ENCODE results near the gene FAM240B.

FAM240B gene

DNA sequence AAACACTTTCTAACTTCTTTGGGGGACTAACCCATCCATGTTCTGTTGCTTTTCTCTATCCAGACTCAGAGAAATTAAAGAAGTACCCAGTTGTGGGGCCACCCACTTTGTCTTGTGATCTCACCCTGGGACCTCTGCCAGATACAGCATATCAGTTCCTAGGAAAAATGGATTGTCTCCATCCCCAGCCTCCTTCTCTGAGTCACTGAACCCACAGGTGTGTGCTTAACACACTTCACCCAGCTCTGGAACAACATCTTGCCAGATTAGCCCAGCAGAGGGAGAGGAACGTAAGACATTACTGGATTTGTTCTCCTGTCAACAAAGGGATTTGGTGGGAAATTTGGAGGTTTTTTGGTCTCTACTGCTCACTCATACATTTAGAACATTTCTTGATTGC, 19.2 kb downstream of the FAM240B start:
- DNase-seq (ENCODE audit: low spot score), result no peak

DNA sequence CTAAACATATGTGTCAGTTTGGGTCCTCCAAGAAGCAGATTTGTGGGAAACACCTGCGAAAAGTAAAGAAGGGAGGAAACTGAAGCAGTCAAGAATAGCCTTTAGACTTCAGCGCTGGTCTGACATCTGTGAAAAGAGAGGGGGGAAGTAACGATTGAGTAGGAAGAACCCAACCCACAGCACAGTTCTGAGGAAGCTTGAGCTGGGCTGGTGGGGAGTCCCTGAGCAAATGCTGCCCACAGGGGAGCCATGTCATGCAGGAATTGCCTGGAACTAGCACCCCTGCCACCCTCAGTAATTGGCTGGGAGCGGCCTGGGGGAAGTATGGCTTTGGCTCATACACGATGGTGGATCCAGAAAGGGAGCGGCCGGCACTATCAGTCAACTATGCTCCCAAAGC, 20.6 kb downstream of the FAM240B start:
- no peak for DNase-seq (ENCODE audit: low spot score)

DNA sequence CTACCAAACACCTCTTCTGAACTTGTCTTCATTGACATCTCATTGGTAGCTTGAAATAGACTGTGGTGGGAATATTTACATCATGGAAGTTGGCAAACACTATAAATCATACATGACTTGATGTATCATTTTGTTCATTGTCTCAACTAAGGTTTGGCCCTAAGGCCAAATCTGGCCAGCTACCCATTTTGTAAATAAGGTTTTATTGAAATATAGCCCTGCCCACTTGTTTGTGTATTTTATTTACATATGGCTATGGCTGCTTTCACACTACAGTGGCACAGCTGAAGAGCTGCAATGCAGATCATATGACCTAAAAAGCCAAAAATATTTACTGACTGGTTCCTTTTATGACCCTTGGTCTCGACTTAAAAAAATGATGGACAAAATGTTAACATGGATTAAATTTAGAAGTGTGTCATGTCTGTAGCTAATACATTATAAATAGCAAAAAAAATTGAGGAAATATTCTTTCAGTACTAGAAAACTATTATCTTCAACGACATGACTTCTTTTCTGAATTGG, 22.1 kb downstream of the FAM240B start:
- no peak for DNase-seq (ENCODE audit: low spot score)

DNA sequence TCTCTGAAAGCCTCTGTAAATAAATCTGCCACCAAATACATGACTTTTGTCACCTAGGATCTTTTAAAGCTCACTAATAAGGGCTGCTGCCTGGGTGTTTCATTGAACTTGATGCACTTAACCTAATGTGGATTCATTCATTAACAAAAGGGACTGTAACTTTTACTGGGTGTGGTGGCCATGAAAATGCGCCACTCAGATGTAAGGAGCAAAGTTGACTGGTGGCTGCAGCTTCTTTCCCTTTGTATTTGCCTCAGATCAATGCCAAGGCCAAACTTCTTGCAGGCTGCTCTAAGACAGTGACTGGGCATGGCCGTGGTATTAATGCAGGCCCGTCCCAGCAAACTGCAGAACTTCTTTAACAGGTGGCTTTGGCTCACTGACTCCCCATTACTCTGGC, 22.9 kb downstream of the FAM240B start:
- DNase-seq (ENCODE audit: low spot score), result no peak

DNA sequence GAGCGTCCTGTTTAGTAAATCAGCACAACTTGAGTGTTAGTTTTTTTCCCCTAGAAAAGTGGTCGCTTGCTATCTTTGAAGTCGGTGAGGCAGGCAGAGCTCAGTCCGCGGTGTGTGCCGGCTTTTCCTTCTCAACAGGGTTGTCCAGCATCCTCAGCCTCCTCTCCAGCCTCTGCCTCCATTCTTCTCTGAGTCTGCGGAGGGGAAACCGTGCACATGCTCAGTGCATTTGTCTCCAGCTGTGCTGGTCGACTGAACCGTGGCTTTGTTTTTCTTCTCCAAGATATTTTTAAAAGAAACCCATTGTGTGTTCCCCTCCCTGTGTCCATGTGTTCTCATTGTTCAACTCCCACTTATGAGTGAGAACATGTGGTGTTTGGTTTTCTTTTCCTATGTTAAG, 25.3 kb downstream of the FAM240B start:
- DNase-seq (ENCODE audit: low spot score), result peak; percentile 91

DNA sequence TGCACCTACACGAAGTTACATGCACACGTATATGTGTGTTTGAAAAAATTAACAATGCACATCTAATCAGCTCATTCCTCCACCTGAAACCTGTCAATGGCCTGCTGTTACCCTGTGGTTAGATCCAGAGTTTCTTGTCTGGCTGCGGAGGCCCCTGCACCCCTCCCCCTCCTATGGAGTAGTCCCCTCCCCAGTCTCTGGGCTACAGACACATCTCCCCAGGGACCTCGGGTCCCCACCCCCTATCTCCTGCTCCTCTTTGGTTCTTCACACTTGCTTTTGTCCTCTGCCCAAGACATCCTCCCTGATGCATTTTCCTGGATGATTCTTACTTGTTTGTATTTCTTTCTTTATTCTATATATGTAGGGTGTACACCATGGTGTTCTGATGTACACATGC, 27.2 kb downstream of the FAM240B start:
- no peak for DNase-seq (ENCODE audit: low spot score)

DNA sequence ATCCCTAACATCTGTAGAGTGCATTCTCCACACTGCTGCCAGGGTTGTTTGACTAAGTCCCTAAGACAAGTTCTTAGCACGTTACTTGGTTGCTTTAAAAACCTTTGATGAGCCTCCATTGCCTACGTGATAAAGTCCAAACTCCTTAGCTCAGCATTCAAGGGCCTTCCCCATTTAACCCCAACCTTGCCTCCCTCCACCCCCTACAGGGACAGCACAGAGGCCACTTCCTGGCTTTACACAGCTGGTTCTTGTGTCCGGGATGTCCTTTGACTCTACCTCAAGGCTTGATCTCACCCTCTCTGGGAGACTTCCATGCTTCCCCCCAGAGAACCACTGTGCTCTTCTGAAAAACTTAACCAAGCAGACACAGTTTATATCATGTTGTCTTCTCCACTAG, 29.4 kb downstream of the FAM240B start:
- no peak for DNase-seq (ENCODE audit: low spot score)

DNA sequence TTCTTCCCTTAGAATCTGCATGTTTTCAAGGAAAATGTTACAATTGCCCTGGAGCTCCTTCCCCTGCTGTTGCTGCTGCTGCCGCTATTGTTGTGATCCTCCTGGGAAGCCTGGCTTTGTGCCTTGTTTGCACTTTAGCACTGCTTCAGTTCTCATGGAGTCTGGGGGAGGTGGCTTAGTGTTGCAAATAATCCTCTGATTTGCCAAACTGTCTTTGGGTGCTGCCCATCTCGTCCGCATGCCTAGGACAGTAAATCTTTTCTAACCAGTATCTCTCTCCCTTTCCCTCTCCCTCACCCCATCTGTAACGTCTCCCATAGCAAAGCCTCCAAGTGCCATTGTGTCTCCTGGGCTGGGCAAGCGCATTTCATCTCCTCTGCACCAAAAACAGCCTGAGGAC, 30.3 kb downstream of the FAM240B start:
- DNase-seq (ENCODE audit: low spot score), result peak; percentile 71

DNA sequence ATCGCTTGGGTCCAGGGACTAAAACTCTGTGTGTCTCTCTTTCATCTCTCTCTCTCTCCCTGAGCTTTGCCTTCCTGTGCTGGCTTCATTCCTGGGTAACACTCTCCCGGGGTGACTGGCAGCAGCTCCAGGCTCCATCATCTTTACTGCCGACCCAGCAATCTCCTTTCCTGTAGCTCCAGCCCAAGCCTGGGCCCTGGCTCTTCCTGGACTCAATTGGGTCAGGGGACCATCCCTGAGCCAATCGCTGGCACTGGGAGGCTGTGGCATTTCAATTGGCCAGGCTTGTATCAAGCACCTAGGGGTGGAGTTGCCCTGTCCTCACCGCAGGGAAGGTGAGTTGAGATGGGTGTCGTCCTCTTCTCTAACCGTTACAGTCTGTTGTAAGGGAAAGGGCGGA, 31.9 kb downstream of the FAM240B start:
- no peak for DNase-seq (ENCODE audit: low spot score)

DNA sequence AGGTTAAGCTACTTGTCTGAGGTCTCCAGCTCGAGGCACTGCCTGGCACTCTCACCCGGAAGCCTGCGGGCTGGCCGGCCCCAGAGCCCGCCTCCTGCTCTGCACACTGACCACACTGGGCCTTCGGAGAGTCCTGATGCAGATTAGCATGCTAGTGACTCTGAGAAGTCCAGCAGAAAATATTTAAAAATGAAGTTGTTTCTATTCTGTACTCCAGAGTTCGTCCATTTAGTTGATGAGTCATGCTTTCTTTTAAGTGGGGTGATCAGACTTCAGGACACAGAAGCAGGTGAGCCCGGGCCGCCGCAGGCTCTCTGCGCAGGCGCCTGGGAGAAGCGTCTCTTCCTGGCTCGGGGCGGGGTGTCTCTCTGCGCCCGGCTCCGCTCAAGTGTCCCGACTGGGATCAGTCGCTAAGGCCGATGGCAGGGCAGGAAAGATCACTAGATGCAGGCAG, 32.5 kb downstream of the FAM240B start:
- peak; percentile 59 for DNase-seq (ENCODE audit: low spot score)

DNA sequence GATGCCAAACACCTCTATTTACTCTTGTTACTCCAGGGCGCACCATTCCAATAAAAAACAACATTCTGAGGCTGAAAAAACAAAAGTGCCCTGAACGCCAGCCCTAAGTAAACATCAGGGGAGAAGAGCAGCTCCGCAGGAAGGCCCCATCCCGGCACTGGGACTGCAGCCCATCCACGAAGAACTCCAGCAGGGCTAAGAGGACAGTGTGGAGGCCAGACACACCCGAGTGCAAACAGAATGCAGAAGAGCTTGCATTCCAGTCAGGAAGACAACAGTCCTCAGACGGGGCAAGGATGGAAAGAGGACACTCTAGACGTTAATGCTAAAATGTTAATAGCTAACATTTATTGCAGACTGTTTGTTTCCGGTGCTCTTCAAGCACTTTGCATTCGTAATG, 33.0 kb downstream of the FAM240B start:
- DNase-seq (ENCODE audit: low spot score), result no peak

DNA sequence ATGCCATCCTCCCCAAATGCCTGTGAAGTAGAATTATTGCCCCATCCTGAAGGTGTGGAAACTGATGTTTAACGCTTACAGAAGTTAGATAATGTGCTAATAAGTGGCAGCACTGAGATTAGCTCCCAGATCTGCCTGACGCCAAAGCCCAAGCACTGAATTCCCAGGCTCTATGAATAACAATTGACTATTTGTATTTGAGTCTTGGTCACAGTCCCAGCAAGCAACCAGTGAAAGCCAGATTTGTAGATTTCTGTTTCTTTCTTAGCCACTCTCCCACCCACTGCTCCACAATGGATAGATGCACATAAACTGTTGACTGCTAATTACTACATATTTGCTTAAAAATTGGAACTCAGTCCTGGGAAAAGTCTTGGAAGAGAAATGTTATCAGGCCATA, 34.4 kb downstream of the FAM240B start:
- DNase-seq (ENCODE audit: low spot score), result peak; percentile 95

DNA sequence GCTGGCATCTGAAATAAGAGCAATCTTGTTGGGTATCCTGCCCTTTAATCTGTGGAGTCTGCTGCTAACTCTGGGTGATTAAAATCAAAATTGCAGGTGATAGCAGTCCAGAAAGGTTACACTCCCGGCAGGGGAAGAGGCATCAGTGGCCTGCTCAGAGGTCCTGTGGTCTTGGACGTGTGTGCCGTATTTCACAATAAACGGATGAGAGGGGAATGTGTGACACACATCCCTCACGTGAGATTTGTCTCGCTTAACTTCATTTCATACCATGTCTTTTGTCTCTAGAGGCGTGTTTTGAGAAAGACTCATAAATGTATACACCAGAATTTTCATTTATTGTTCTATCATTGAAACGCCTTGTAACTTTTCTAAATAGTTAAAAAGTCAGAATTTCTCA, 36.6 kb downstream of the FAM240B start:
- DNase-seq (ENCODE audit: low spot score), result no peak

DNA sequence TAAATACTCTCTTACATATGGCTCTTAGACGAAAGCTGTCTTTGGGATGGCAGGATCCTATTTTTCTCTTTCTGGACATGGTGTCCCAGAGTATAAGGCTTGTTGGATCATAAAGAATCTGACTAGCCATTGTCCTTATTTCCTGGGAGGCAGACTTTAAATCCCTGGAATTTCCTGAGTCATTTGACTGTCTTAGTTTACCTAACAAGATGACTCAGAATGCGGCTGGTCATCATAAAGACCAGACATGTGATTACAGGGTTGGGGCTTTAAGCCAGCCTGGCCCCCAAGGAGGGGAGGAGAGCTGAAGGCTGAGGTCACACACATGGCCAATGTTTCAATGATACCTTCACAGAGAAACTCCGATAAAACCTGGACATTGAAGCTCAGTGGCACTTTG, 37.2 kb downstream of the FAM240B start:
- no peak for DNase-seq (ENCODE audit: low spot score)

DNA sequence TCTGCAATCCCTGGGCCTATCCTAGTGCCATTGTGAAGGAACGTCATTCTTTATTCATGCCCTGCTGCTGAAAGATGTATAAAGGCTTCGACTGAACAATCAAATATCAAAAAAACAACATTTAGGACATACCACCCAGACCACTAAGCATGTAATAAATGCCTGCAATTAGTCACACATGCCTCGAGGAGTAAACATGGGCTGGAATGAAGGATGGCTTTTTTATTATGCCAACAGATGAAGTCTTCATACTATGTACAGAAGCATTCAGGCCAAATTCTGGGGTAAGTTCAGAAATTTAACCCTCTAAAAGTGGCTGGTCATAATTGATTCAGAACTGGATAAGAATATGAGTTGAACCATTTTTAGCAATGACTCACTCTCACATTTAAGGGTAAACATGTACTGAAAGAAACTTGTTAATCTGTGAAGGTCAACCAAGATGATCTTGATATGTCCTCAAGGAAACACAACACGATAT, 38.1 kb downstream of the FAM240B start:
- DNase-seq (ENCODE audit: low spot score), result no peak

DNA sequence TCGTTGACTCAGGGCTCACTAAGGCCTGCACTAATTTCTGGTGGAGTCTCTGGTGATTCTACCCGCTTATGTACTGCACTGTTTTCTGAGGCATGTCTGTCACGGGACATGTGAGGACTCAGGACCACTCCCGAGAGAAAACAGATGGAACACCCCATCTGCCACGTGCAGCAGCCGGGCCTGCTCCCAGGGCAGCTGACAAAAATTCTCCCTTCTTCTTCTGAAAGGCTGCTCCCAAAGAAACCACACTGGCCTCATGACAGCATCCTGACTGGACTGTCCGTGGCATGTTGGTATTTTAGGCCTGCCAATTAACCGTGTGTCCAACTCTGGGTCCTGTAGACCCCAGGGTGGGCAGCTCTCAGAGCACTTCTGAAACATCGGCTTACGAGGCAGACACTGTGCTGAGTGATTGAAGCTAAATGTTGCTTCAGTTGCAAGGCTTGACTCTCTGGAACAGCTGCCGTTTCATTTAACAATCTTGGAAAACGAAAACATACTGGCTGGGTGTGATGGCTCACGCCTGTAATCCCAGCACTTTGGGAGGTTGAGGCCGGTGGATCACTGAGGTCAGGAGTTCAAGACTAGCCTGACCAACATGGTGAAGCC, 39.0 kb downstream of the FAM240B start:
- DNase-seq (ENCODE audit: low spot score), result no peak

DNA sequence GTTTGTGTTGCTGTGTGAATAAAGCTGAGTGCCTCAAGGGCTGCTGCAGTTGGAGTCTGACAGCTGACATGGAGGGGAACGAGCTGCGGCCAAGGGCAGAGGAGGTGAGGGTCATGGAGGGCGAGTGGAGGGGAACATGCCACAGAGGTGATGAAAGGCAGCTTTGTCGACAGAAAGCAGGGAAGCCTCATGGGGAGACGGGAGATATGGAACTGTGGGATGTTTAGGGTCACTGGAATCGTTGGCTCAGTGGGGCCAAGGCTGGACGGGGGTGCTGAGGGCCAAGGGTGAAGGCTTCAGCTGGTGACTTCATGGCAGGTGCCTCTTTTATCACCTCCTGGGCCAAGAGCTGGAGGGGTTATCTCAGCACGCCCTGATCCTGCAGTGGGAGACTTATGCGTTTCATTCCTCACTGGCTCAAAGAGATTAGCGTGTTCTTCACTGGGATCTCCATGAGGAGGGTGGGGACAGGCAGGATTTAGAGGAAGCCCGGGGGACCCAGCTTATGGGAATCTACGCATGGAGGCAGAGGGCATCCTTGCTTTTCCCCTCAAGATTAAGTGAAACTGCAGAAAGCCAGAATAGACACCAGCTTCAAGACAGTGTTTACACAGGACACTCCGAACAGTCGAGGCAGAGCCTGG, 42.2 kb downstream of the FAM240B start:
- DNase-seq (ENCODE audit: low spot score), result no peak

DNA sequence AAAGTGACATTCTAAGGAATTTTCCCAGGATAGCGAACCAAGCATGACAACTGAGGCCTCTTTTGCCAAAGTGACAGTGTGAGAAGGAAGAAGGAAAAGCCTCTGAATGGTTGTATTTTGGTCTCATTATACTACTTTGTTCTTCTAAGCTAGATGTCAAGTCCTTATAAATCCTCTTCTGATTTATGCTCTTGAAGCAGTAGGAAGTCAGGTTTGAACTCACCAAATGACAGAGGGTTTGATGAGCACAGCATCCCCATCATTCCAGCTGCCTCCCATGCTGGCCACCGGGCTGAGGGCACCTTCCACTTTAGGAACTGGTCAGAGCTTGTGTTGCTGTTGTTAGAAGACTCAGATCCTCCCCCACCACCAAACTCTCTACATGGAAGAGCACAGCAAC, 44.1 kb downstream of the FAM240B start:
- no peak for DNase-seq (ENCODE audit: low spot score)

DNA sequence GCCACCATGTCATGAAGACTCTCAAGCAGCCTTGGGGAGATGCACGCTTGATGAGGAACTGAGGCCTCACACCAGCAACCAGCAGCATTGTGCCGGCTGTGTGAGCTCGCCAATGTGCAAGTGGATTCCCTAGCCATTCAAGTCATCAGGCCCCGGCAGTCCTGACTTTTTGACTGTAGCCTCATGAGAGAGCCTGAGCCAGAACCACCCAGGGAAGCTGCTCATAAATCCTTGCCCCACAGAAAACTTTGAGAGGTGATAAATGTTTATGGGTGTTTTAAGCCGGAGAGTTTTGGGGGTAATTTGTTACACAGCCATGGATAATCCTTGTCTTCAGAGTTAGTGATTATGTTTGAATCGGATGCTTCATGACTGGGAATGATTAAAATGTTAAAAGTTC, 44.7 kb downstream of the FAM240B start:
- DNase-seq (ENCODE audit: low spot score), result no peak

DNA sequence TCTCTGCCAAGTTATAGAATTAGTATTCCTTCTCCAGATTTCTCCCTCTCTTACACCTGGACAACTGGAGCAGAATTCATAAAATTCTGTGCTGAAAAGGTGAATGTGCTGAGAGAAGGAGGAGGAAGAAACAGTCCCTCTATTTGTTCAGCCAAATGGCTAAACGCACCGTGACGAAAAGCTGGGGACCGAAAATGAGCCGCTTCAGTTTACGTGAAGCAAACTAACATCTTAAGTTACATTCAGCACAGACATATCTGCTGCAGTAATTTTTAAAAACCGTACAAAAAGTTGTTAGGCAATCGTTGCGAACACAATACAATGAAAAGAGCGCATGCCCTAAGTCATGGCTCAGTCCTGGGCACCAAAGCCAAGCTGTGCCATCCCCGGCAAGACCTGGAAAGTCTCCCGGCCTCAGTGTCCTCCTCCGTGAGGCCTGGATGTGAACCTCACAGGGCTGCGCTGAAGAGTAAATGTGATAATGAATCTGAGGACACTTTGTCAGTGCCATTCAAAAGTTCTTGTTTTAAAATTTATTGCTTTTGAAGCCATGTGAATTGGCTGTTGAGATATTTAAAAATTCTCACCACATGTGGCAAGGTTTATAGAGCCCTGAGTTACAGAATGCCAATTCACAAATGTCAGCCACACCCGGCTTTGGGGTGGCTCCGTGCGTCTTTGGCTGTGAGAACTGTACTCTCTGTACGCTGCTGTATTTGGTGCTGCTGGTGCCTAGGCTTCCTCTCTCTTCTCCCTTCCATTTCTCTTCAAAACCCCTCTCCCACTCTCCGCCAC, 46.3 kb downstream of the FAM240B start:
- DNase-seq (ENCODE audit: low spot score), result no peak

DNA sequence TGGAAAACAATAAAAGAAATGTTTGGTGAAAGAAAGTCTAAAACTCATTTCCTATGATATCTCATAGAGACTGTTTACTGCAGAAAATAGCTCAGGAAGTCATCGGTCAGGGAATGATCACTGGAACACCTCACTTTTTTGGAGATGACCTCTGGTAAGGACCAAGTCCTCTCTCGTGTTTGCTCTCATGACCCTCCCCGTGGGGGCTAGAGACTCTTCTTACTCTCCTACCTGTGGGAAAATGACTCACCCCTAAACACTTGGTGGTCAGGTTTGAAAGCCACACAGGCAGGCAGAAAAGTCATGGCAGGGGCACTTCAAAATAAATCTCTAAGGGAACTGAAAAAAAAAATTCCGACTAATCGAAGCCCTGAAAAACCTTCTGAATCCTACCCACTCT, 48.2 kb downstream of the FAM240B start:
- DNase-seq (ENCODE audit: low spot score), result no peak

DNA sequence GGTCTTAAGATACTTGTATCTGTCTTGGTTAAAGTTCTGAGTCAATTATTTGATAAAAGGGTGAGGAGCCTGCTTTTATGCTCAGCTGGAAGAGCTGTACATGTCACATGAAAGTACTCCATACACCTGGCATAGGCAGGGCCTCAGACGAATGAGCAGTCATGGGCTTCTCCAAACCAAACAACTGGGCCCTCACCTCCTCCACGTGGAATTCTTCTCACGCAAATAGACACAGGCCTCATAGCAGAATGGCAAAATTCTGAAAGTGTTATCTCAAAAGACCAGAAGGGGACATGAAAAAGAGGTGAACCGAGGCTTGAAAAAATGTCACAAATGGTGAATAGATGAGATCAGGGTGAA, 48.6 kb downstream of the FAM240B start:
- DNase-seq (ENCODE audit: low spot score), result no peak
